HG02938 (cell line): Measurements from ENCODE around the gene TBC1D1.
A peak's percentile ranks its signal among the peaks of the same experiment; 100 is the strongest.

Experiments used
- ATAC-seq: cut with Tn5 transposase; IDR thresholded peaks from one replicate; pipeline ENCODE4 v1.9.1; 2021; ENCODE audit warnings: mild to moderate bottlenecking, moderate library complexity; ENCODE audit not compliant: unreplicated experiment

TBC1D1 gene

GRCh38 chr4:37988670-37989069 lies 97.8 kb downstream of the TBC1D1 start:
- ATAC-seq = no peak

GRCh38 chr4:37989398-37990260 lies 98.7 kb downstream of the TBC1D1 start:
- peak; percentile 49 for ATAC-seq

GRCh38 chr4:37990731-37991245 lies 99.9 kb downstream of the TBC1D1 start:
- no peak for ATAC-seq

- ATAC-seq = no peak
Observed at GRCh38 chr4:37991623-37992410, 100.9 kb downstream of the TBC1D1 start.

- ATAC-seq = no peak
Observed at GRCh38 chr4:37993806-37994205, 102.9 kb downstream of the TBC1D1 start.

GRCh38 chr4:37994569-37994968 lies 103.7 kb downstream of the TBC1D1 start:
- peak; percentile 55 for ATAC-seq

GRCh38 chr4:37995299-37995821 lies 104.5 kb downstream of the TBC1D1 start:
- ATAC-seq = no peak

GRCh38 chr4:37995981-37996775 lies 105.3 kb downstream of the TBC1D1 start:
- no peak for ATAC-seq

- ATAC-seq = no peak
Observed at GRCh38 chr4:37998226-37998625, 107.3 kb downstream of the TBC1D1 start.

GRCh38 chr4:37999000-37999716 lies 108.3 kb downstream of the TBC1D1 start:
- no peak for ATAC-seq

GRCh38 chr4:37999965-38000364 lies 109.1 kb downstream of the TBC1D1 start:
- ATAC-seq = no peak

- no peak for ATAC-seq
Observed at GRCh38 chr4:38001927-38002326, 111.0 kb downstream of the TBC1D1 start.

GRCh38 chr4:38002451-38003071 lies 111.7 kb downstream of the TBC1D1 start:
- ATAC-seq = no peak

- ATAC-seq = no peak
Observed at GRCh38 chr4:38003102-38003501, 112.2 kb downstream of the TBC1D1 start.

- ATAC-seq = no peak
Observed at GRCh38 chr4:38003628-38004027, 112.7 kb downstream of the TBC1D1 start.

- ATAC-seq = no peak
Observed at GRCh38 chr4:38004062-38004461, 113.2 kb downstream of the TBC1D1 start.

- no peak for ATAC-seq
Observed at GRCh38 chr4:38004887-38005286, 114.0 kb downstream of the TBC1D1 start.

- no peak for ATAC-seq
Observed at GRCh38 chr4:38005637-38006036, 114.8 kb downstream of the TBC1D1 start.

- no peak for ATAC-seq
Observed at GRCh38 chr4:38007645-38008044, 116.8 kb downstream of the TBC1D1 start.

GRCh38 chr4:38008571-38009021 lies 117.7 kb downstream of the TBC1D1 start:
- ATAC-seq = no peak
